Anterior cingulate cortex (tissue), 58 donors: ENCODE data around the gene ALG3.

Source experiments
- DNase-seq, 58 donors: peaks; one replicate each; lab custom pipeline; 2025; lab: John Stamatoyannopoulos, UW

ALG3 gene

DNA sequence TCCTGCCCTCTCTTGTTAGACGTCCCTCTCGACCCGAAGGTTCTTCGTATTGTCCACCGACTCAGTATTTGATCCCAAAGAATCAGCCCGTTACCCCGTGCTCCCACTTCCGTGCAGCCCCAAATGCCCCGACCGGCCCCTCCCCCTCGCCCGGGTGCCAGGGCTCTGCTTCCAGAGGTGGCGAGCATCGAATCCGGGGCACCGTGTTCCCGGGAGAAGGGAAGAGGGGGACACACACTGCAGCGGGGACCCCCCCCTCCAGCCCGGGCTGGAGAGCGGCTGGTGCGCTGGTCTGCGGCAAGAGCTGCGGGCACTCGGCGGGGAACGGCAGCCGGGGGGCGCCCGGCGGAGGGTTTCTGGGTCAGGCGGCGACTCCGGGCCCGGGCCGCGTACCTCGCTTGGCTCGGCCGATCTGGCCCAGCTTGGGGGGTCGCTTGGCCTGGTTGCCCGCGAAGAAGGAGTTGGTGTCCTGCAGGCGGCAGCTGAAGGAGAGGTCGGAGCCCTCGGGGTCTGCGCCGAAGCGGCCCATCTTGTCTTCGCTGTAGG, 12.0 kb upstream of the ALG3 start:
- DNase-seq, result no peak

DNA sequence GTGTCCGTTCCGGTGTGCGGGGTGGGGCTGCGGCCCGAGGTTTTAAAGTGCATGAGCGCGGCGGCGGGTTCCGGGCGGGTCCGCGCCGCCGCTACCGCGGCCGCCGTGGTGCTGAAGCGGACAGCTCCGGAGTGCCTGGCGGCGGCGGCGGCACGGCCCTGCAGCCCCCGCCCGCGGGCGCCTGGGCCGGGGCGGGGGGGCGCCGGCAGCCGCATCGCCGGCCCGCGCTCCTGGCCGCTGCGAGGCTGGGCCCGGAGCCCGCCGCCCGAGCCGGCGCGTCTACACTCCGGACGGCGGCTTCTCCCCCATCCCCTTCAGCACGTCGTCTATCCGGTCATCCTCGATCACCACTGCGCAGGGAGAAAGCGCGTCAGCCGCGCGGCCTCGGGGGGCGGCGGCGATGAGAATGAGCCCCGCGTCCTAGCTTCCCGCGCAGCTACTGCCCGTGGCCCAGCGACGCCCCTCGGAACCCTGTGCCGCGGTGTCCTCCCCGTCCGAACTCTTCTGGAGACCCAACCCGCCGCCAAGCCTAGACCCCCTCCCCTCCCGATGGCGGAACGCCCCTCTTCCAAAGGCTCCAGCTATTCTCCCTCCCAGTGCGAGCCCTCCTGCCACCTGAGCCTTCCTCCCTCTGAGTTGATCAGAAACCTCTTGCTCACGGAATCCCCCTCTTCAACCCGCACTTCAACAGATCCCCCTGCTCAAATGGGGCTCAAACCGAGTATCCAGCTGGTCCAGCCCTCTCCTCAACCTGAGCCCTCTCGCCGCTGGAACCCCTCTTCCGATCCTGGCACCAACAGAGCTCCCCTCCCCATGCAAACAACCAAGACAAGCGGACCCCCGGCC, 11.3 kb upstream of the ALG3 start:
- peak in 5 of 58 donors; percentile 4 to 35 (median 22) for DNase-seq

DNA sequence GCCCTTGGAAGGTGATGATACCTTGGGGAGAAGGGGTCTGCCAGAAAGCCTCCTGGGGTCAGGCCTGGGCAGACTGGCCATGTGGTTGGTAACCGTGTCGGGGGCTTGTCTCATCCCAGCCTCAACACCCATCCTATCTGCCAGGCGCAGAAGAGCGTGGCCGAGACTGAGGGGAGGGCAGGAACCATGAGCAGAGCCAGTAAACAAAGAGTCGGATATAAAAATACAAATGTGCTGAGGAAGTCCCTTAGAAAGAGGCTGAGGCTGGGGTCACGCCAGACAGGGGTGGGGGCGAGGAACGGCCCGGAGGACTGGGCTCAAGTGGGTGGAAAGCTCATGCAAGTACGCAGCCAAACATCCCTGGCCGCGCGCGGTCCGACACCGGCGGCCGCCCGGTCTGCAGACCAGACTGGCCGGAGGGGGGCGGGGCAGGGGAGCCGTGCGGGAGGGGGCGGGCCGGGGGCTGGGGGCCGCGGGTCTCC, 10.7 kb upstream of the ALG3 start:
- peak in 1 of 58 donors; percentile 20 for DNase-seq

DNA sequence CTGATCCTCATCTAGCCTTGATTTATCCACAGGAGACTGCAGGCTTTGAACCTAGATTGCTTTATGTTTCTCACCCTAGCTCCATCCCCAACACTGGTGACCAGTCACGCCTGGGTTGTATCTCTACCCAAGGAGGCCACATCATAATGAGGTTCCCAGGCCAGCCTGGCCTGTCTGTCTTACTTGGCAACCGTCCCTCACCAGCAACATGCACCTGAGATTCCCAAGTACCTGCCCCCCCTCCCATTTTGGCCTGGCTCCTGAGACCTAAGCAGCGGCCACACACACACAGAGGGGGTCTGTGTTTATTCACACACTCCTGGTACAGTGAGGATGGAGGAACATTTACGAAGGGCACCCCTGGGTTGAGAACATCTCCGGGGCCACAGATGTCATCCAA, 10.2 kb upstream of the ALG3 start:
- DNase-seq, result no peak

DNA sequence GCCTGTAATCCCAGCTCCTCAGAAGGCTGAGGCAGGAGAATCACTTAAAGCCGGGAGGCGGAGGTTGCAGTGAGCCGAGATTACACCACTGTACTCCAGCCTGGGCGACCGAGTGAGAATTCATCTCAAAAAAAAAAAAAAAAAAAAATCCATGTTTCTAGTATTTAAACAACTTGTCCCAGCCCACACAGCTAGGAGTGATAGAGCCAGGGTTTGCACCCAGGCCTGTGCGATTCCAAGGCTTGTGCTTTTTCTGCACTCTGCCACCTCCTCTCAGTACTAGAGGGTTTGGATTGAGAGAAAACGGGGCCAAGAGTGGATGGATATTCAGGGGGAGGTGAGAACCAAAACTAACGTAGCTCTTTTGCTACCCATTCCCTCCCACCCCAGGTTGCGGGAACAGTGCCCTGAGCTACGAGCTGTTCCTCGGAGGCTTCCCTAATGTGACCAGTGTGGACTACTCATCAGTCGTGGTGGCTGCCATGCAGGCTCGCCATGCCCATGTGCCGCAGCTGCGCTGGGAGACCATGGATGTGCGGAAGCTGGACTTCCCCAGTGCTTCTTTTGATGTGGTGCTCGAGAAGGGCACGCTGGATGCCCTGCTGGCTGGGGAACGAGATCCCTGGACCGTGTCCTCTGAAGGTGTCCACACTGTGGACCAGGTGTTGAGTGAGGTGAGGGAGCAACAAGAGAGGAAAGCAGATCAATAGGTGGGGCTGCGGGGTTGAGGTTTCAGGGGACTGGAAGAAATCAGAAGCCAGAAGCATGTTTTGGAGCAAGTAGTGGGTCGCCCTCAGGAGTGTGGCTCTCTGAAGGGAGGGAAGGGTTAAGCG, 8.5 kb upstream of the ALG3 start:
- DNase-seq, result peak in 3 of 58 donors; percentile 19 to 76 (median 28)

DNA sequence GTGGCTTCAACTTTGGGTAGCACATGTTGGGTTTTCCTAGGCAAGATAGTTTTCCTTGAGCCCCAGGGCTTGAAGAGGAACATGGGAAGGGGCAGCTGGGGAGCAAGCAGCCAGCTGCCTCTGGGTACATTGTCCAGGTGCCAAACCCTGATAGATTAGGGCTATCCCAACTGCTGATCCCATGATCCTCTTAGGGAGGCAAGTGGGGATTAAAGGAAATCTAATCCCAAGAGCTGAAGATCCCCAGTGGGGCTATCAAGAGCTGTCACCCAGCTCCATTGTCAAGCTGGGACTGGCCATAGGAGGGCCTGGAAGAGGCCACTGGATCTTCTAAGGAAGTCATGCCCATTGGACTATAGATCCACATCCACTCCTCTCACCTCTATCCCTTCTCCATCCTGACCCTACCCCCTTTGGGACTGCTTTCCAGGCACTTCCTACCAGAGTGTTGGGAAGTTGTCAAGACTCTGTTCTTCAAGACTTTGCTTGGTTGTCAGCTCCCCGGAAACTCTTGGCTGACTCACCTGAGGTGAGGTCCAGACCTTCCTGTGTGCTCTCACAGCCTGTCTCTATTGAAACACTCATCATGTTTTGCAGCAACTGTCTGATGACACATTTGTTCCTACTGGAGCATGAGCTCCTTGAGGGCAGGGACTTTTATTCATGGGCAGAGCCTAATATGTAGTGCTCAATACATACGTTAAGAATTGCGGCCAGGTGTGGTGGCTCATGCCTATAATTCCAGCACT, 6.7 kb upstream of the ALG3 start:
- DNase-seq, result no peak

DNA sequence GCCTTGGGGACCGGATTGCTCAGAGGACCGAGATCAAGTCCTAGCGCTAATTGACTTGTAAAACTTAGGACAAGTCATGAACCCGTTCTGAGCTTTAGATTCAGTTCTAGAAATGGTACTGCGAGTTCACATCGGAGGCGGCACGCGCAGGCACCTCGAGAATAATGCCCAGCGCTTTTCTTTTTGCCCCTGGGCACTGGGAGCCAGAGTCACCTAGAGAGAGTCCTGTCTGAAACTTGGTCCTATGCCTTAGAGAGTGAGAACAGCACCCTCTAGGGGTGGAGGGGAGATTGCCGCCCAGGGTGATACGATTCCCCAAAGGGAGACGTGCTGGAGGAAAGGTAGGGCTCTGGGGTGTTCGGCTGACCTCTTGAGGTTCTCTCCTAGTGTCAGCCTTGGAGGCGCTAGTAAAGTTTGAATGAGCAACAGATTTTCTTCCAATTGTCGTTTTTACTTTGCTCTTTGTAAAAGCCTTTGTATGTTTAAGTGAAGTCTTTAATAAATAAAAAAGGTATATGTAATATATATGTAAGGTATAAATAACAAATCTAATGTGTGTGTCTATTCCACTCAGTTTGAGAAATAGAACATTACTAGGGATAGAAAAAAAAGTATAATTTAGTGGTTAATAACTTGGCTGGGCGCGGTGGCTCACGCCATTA, 1.5 kb upstream of the ALG3 start:
- peak in 52 of 58 donors; percentile 15 to 87 (median 54) for DNase-seq

DNA sequence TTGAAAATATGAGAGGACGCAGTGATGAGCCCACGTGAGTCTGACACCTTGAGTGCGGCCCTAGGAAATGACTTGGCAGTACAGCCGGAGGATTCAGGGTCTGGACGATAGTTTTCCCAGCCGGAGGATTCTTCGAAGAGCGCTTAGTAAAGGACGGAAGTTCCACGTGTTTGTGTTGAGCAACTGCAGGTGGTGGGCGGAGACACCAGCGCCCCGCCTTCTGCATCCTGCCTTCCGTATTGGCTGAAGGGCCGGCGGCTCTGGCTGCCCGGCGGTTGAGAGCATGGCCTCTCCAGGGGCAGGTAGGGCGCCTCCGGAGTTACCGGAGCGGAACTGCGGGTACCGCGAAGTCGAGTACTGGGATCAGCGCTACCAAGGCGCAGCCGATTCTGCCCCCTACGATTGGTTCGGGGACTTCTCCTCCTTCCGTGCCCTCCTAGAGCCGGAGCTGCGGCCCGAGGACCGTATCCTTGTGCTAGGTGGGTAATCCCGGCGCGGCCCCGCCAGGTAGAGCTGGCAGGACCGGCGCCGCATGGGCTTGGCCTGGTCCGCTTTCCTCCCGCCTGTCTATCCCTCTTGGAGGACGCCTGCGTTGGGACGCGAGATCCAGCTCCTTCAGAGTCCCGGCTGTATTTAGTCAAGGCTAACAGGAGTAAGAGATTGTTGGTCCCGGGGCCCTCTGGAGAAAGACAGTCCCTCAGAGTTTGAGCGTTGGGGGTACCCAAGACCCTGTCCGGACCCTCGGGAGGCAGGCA, 827 bp upstream of the ALG3 start, which contains the start of gene EEF1AKMT4:
EEF1AKMT4 (plus strand) TSS at position 261 of the 755 bp plus-strand sequence; CDS start at position 284, 23 bp downstream.
- peak; percentile 36 to 95 (median 88) for DNase-seq

DNA sequence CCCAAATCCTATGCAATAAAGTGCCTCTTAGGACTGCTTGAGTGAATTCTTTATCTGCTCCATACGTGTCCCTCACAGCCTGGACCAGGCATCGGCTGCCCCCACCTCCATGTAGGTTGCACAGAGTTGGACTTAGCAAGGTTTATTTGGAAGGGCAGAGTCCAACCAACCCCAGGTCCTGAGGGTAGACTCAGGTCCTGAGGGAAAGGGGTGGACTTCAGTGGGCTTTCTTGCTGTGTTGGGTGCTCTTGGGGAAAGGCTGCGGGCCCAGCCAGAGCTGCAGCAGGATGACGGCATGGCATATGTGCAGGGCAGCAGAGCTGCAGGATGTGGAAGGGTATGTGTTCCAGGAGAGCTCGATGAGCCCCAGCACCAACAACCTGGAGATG, 6.5 kb downstream of the ALG3 start:
- DNase-seq, result no peak

DNA sequence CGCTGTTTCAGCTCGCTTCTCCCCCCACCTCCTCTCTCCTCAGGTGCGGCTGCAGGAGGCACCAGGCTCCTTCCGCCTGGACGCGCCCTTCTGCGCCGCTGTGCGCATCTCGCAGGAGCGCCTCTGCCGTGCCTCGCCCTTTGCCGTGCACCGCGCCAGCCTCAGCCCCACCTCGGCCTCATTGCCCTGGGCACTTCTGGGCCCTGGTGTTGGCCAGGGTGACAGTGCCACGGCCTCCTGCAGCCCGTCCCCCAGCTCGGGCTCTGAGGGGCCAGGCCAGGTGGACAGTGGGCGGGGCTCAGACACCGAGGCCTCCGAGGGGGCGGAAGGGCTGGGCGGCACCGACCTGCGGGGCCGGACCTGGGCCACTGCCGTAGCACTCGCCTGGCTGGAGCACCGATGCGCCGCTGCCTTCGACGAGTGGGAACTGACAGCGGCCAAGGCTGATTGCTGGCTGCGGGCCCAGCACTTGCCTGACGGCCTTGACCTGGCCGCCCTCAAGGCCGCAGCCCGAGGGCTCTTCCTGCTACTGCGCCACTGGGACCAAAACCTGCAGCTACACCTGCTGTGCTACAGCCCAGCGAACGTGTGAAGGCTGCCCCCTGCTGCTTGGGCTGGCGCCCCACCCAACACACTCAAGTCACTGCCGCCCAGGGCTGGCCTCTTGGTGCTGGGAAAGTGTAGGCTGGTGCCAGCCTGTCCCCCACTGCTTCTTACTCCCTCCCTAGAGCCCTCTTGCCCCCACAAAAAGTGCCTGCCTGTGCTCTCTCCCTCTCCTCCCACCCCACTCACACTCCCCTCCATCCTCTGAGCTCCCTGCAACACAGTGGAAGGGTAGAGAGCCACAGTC, 7.1 kb downstream of the ALG3 start:
- no peak for DNase-seq

DNA sequence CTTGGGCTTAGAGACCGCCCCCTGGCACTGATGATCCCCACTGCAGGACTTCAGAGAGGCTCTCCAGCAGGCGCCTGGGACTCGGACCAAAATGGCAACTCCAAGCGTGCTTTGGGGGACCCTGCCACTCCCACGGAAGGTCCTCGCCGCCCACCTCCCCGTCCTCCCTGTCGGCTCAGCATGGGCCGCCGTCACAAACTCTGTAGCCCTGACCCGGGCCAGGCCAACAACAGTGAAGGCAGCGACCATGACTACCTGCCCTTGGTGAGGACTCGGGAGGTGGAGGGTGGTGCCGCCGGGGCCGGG, 7.7 kb downstream of the ALG3 start:
- DNase-seq, result no peak

DNA sequence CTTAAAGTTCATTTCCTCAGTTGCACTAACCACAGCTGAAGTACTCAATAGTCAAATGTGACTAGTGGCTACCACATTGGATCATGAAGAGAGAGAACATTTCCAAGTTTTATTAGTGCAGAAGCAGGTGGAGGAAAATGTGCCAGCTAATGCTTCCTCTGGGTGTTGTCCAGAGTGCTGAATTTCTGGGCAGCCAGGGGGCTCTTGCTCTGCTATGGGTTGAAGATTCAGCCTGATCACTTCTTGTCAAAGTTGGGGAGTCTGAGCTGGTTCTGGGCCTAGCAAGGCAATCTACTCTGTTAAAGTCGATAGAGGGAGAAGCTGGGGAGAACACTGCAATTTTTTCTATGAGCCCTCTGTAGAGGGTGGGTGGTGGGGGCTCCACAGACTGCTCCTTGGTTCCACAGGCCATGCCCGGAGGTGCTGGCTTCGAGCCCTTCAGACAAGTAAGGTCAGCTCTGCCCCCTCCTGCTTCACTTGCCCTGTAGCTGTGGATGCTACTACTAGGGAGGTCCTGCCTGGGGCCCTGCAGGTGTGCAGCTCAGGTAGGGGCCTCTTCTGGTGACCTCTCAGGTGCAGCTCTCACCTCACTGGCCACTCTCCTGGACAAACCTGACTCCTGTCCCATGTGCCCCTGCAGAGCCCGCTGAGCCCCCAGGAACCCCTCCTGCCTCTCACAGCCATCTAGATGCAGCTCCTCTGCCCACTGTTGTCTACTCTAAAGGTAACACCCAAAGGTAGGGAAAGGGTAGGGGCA, 8.2 kb downstream of the ALG3 start:
- no peak for DNase-seq

DNA sequence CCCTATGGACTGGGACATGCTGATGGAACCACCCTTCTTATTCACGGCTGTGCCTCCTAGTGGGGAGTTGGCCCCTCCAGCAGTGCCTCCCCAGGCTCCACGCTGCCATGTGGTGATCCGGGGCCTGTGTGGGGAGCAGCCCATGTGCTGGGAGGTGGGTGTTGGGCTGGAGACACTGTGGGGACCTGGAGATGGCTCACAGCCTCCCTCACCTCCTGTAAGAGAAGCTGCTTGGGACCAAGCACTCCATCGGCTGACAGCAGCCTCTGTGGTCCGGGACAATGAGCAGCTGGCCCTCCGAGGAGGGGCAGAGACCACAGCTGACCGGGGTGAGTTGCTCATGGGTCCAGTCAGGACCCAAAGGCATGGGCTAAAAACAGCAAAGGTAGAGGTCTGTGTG, 9.1 kb downstream of the ALG3 start:
- no peak for DNase-seq

DNA sequence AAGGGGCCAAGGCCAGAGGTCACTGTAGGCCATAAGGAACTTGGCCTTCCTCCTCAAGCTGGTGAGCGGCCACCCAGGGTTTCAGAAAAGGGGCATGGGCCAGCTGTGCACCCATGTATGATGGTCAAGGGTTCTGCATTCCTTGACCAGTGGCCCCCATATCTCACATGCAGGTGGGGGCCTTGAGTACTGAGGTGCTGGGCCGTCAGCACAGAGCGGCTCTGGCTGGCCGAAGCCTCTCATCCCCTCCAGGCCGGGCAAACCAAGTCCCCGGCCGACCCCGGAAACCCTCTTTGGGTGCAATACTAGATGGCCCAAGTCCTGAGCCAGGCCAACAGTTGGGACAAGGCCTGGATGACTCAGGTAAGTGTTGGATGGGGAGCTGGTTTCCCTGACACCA, 9.5 kb downstream of the ALG3 start:
- DNase-seq, result no peak

DNA sequence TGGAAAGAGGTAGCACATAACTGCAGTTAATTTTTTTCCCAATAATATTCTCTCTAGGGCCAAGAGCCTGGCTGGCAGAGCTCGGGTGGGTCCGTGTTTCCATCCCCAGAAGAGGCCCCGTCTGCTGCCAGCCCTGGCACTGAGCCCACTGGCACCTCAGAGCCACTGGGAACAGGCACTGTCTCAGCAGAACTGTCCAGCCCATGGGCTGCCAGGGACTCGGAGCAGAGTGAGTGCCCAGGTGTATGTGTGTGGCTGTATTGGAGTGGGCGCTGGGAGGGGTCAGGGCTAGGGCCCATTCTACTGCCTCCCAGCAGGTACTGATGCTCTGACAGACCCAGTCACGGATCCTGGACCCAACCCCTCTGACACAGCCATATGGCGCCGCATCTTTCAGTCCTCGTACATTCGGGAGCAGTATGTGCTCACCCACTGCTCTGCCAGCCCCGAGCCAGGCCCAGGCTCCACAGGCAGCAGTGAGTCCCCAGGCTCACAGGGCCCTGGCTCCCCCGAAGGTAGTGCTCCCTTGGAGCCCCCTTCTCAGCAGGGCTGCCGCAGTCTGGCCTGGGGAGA, 10.4 kb downstream of the ALG3 start:
- DNase-seq, result no peak

DNA sequence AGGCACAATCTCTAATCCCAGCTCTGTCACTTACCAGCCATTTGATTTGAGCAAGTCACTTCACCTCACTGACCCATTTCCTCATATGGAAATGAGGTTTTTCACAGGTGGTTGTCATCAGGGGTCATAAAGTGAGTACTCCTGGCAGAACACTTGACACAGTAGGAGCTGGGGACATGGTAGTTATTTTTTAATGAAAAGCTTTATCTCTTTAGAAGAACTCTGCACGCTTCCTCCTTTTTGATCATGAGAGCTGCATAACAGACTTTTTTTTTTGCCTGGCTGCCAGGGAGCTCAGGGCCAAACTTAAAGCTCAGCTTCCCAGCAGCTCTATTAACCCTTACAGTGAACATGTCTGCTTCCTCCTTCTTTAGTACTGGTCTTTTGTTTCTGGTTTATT, 11.0 kb downstream of the ALG3 start:
- no peak for DNase-seq

DNA sequence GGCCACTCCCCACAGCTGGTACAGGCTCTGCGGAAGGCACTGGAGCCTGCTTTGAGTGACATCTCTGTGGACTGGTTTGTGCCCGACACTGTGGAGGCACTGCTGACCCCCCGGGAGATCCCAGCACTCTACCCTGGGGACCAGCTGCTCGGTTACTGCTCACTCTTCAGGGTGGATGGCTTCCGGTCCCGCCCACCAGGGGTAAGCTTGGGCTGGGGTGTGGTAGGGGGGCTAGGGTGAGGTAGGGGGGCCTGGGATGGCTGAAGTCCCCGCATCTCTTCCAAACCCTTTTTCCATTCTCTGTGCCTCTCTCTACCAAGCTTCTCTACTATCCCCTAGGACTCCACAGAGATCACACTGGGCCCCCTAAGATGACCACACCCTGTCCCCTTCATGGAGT, 11.6 kb downstream of the ALG3 start:
- no peak for DNase-seq
